Right lung (tissue), 5 donors: Measurements from ENCODE around the gene ASTN1. TPM values are rescaled to one million over a fixed set of nuclear protein-coding genes. Genes with fewer than 3 reads are reported as not detected.

Experiments
- DNase-seq, 2 donors: peaks; one replicate each; pipeline ENCODE4 v3.0.0-alpha.2; 2013
- polyA plus RNA-seq, 5 donors: library from polyadenylated mRNA; unstranded; fragments of 120-200 nt; gene quantifications; one replicate each; pipeline versions ENCODE4 v1.2.1 to v1.2.3, GENCODE V29; 2013; ENCODE audit warnings: inconsistent platforms in 1 of 5, low replicate concordance in 1 of 5; ENCODE audit not compliant: insufficient read length in 5 of 5, insufficient read depth in 1 of 5

Gene ASTN1
- polyA plus RNA-seq, 5 donors, result 1.8 to 2.5 (median 2.5) TPM

DNA sequence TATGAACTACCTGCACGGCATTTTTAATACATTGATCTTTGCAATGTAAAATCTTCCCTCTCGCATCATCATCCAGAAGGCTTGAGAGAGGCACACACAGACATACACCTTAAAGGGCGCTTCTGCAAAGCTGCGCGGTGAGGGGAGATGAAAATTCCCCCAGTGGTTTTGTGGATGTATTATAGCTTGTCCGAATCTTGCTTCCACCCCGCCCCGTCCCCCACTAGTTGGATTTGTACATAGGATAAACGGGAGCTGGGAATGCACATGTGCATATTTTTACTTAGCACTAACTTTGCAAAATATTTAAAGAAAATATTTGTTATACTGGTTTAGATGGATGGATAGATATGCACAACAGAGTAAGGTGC, 542 bp upstream of the ASTN1 start:
- no peak for DNase-seq

DNA sequence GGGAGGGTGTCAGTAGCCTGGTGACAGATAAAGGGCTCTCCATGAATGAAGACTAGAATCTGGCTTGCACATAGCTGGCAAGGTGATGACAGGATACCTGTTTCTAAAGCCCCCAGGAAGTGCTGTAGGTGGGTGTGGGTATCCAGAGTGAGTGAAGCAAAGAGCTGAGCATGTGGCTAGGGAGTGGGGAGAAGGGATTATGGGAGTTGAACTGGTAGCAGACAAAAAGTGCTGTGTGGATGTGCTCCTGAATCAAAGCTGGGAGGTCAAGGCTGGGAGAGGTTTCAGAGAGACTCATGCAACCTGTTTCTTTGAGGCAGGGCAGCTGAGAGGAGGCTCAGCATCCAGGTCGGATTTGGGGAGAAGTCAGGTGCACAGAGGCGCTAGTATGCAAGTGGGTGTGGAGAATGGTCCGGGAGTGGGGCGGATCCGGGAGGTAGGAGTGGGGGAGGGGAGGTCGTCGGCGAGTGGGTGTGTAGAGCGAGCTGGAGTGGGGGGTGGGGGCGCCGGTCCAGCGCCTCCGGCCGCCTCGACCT, 600 bp downstream of the ASTN1 start:
- no peak for DNase-seq

DNA sequence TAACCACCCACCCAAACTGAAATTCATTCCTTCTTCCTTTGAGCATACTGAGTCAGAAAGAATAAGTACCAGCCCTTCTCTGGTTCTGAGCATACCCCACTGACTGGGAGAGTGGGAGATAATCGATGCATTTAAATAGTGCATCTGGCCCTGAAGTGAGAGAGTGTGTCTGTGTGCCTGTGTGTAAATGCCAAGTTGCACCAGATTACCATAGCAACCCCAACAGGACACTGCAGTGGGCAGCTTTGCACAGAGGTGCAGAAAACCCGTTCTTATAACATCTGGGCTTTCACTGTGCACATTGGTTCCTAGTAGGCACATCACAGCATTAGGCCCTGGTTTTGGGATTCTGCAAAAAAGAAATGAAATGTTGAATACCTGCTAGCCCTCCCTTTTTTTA, 2.3 kb downstream of the ASTN1 start:
- no peak for DNase-seq

DNA sequence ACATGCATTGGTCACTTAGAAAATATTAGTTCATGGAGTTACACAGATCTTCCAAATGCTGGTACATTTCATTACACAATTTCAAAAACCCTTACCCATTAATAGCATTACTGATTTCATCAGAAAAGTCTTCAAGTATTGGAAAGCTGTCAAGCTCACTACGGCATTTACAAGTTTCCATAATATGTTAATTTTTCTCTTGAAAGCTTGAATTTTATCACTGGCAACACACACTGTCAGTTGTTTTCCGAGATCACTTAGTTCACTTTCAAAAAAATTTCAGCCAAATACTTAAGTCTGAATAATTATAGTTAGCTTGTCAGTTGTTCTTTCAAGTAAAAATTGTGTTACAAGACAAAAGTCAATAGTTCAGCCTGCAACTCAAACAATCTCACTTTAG, 18.0 kb downstream of the ASTN1 start:
- DNase-seq, result no peak

DNA sequence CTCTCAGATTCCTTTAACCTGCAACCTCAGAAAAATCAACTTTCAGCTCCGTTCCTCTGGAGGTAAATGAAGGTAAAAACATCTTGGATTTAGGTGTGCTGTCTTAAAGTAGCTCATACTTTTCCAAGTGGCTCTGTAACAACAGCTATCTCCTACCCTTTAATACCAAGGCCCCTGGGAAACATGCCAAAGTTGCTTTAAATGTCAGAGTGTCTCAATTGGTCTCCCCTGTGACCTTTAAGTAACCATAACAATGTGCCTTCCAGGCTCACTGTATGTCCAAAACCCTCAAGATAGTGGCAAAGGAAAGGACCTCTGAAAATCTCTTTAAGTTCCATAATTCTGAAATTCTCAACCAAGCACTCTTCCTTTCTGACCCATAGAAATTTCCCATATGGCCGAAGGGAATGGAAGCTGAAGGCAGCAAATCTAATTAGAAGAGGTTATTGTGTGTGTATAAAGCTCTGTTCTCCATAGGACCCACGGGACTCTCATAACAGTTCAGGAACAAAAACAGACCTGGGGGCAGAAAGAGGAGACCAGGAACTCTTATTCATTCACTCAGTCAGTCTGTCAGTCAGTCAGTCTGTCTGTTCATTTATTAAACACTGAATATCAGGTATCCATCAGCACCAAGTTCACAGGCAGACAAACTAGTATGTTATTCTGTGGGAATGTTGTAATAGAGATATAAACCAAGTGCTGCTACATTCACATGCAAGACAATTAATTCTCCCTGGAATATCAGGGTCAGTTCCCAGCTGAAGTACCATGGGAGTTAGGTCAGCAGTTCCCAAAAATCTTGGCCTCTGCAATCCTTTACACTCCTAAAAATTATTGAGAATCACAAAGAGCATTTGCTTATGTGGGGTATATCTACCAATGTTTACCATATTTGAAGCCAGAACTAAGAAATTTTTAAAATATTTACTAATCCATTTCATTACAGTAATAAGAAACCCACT, 19.1 kb downstream of the ASTN1 start:
- no peak for DNase-seq

DNA sequence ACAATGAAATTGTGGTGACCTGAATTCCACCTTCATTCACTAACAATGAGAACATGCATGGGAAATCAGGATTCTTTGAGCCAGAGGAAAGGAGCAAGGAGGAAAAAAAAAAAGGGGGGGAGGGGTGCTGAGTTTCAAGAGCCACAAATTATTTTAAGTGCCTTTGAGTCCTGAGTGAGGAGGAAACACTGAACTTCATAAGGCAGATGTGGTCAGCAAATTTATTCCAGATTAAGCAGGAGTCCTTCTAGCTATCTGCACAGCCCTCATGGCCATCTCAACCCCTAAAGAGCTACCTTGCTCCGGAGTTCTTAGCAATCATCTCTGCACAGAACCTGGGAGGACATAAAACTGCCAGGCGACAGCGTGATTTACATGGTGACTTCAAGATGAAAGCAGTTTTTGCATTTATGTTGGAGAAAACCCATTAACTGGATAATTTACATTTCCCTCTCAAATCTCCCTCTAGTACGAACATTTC, 21.7 kb downstream of the ASTN1 start:
- no peak for DNase-seq

DNA sequence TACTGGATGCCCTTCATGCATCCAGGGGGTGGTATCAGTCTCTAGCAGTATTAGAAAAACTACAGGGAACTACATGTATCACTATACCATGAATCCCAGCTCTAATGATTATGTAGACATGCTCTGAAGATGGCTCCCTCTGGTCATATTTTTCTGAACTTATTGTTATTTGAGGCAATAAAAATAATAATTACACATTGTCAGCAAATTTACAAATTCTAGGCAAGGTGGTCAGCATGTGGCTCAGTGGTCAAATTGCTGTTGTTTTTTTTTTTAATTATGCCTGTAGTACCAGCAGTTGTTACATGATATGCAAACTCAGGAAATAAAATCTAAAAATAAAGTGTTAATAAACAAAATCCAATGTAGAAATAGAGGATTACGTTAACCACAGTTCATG, 22.5 kb downstream of the ASTN1 start:
- no peak for DNase-seq

DNA sequence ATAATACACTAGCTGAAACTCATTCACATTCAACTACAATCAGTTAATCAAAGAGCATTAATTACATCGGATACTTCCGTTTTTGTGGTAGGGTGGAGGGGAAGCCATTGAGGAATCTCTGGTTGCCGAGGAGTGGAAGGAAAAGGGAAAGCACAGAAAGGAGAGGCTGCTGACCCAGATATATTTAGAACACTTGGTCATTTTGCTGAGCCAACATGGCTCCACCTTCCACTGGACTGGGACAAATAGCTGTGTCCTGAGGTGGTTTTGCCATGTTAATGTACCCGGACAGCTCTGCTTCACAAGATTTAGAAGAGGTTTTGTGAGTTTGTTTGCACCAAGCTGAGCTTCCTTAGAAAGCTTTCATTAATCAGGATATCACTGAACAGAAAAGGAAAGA, 26.2 kb downstream of the ASTN1 start:
- no peak for DNase-seq

DNA sequence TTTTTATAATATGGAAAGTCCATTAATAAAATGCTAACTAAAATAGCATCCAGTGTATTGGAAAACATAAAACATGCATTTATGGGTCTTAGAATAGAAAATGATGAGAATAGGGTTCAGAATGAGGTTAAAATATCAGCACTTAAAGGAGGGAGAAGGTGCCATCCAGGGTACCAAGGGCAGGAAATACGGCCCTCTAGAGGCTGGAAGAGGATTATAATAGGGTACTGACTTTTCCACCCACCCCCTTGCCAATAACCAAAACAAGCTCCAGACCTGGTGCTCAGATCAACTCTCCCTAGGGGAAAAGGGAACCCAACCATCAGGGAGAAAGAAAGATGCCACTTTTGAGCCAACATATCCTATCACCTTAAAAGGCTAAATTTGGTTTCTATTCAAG, 26.7 kb downstream of the ASTN1 start:
- no peak for DNase-seq

DNA sequence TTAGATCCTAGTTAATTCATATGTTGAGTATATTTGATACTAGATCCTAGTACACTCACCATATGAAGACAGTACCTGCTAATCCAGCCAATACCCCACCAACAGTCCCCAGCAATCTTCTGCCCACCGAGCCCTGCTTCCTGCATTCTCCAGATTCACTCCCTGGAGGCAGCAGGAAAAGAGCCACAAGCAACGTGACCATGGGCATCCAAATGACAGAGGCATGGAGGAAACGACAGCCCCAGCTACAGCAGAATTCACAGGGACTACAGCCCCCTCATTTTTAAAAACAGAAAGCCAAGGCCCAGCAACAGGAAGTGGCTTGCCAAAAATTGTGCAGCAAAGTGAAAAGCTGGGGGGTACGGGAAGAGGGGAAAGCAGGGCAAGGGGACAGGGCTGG, 29.3 kb downstream of the ASTN1 start:
- DNase-seq, result no peak

DNA sequence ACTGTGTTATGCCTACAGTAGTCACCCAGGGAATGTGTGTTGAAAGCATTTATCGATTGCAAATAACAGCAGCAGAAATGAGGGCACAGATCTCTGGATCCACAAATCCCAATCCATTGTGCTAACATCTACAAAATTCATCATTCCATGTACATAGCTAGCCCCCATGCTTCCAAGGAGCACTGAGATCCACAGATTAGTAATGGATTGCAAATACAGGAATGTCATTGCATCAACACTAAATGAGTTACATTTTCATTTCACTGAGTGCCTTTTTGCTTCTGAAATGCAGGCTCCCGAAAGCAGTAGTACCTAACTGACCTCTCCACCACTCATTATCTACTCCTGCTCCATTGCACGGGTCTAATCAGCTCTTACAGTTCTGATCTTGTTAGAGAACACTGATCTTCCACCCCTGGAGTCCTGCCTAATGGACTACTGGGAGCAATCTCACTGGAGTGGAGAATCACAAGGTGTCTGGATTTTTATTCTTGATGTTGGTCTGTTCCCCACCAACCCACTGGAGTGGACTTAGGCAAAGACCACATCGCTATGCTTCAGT, 30.5 kb downstream of the ASTN1 start:
- no peak for DNase-seq

DNA sequence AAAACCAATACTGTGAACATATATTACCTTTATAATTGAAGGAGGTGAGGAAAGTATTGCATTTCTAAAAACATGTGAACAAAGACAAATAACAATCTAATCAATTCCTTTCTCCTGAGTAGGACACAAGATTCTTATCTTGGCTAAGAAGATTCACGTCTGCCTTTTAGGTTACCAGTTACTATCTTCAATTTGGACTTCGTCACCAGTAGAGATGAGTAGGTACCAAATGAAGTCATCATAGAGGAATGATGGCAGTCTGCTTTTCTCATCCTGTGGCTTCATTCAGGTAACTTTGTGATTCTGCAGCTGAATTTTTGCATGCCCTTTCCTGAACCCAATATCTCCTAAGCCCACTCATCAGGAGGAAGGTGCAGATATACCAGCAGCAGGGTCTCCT, 32.4 kb downstream of the ASTN1 start:
- no peak for DNase-seq

DNA sequence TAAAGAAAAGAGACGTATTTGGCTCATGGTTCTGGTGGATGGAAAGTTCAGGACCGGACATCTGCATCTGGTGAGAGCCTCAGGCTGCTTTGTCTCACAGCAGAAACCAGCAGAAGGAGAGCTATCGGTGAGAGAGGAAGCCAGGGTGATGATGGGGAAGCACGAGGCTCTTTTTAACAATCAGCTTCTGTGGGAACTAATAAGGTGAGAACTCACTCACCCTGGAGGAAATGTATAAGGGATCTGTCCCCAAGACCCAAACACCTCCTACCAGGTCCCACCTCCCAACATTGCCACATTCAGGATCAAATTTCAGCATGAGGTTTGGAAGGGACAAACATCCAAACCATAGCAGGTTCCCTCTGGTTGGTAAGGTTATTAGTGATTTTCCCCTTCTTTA, 32.8 kb downstream of the ASTN1 start:
- no peak for DNase-seq

DNA sequence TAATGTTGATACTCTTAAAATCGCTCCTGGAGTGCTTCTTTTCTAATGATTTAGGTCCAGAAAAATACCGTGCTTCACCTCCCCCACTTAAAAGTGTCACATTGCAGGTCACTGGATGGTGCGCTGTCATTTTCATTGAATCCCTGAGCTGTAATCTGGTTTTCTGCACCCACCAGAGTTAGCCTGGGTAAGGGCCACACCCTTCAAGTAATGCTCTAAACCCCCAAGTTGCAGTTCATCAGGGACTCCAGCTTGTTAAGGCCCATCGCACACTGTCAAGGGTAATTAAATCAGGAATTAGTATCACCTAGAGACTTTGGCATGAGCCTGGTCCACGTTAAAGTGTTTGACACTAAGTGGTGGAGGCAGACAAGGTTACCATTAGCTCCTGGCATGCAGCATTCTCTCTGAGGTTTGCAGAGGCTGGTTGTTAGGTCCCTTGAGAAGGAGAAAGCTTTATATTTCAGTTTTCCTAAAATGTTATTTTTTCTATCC, 34.0 kb downstream of the ASTN1 start:
- DNase-seq, result no peak

DNA sequence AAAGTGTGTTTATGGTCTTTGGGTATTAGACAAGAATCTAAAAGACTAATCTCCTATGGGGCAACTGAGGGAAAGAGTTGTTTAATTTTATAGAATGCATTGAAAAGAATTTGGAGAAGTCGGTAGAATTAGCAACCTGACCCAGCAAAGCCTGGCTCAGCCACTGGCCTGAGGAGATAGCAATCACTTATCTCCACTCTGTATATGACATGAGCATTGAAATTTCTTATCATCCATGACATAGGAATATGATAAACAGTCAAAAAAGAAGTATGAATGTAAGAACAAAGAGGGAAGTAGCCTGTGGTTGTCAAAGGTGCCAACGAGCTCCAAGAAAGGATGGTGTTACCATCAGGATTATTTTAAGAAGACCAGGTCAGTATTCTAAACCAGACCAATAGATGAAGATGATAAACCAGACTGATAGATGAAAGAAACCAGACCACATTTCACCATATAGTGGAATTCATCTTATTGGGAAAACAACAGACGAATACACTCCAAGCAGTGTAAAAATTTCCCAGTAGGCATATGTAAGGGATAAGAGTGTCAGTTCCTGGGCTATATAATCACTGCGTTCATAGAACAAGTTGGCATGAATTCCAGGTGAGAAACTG, 35.7 kb downstream of the ASTN1 start:
- no peak for DNase-seq

DNA sequence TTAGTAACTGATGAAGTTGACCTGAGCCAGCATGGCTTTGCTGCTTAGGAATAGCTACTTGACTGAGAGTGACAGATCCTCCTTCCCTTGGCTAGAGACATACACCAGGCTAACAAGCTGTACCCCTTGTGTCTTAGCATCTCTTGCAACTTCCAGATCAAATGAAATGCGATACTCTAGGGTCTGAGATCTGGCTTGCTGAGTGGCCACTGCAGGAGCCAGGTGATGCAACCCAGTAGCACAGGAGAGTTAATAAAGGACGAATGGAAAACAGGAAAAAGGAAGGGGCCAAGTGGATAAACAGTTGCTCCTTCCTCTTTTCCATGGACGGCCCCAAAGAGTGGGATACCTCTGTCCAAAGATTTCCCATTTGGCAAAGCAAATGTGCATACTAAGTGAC, 38.2 kb downstream of the ASTN1 start:
- no peak for DNase-seq

DNA sequence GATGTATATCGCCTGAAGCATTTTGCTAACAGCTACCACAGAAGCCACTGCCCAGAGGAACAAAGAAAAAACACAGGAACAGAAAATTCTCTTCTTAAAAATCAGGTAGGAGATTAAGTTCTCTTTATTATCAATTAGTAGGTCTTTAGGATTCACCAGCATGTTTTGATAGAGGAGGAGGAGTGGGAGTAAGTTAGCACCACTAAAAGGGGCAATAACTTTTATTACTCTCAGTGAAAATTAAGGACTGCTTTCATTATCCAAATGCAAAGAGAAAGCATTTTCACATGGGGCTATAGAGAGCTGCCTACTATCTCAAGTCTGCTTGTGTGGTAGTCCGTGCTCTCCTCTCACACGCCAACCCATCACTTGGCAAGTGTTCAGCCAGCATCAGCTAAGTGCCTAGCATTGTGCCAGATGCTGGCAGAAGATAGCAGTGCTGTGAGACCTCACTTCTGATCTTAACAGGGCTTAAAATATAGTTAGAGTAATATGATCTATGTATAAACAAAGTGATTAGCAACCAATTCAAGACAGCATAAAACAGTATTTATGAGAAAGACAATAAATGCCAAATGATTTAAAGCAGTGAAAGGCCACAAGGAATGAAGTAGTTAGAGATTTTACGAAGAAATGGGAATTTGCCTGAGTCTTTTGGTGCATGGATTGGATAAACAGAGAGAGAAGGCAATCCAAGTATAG, 39.8 kb downstream of the ASTN1 start:
- DNase-seq, result no peak

DNA sequence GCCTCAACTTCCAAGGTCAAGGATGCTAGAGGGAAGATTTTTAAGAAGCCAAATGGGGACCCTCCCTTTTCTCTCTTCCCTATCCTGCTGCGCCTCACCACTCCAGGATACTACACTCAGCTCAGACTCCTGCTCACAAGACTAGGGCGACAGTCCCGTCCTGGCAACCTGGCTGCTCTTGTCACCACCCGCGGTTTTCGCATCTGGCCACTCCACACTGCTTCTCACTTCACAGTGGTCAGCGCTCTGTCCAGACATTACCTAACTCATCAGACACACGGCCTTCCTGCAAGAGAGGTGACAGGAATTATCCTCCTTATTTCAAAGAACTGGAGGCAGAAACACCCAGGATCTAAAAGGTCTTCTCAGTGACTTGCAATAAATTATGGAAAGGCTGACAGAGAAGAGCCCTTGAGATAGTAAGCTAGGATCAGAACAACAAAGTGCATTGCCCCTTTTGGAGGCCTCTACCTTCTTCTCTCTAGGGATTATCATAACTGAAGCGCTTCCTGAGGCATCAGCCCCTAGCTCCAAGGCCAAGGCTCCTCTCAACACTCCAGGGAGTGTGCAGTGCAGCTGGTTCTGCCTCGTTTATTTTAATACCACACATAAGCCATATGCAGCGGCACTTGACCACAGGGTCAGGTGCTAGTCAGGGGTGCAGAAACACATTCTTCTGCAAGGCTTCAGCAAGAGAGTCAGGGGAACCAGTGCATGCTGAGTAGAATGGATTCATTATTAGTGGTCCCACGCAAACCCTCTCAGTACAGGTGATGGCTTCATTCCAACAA, 41.9 kb downstream of the ASTN1 start:
- no peak for DNase-seq

DNA sequence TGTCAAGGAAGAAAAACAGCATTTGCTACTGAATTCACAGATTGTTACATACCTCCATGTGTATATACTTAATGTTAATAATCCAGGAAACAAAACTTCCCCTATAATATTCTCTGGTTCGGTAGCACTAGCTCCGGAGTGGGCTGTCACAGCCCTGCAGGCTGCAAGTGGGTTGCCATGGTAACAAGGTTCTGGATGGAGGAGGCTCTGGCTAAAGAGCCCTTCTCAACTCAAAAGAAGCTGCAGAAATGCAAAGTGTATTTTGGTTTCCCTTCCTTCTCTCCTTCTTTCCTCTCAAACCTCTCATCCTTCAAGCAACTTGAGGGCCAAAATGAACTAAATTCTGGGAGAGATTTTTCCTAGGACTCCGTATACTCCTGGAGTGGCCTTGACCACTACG, 45.2 kb downstream of the ASTN1 start:
- DNase-seq, result no peak

DNA sequence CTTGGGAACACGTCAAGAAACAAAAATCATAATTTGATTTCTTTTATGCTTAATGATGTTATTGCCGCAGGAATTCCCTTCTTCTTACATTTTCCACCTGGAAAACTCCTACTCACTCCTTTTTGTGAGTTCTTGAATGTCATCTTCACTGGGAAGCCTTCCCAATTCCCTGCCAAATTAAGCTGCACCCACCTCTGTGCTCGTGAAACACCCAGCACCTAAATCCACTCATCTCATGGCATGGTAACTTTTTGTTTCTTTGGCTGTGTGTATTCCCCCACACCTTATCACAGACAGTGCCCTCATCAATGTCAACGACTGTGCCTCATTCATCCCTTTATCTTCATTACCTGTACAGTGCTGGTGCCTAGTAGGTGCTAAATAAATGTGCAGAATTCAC, 45.6 kb downstream of the ASTN1 start:
- DNase-seq, result no peak

DNA sequence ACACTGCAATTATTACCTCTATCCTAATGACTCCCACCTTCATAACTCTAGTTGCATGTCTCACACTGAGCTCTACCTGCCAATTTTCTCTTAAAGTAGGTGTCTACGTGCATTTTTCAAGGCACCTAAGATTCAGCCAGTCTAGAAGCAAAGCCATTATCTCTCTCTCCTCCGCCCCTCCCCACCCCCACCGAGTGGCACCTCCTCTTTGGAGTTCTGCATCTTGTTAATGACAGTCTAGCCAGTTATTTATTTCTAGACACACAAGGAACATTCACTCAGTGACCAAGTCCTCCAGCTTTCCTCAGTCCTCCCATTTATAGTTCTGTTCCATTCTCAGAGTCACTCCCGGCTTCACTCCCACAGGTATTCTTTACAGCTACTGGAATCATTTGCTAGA, 47.6 kb downstream of the ASTN1 start:
- DNase-seq, result no peak
